Type B pancreatic cell (in vitro differentiated cells): ENCODE results near the gene XKRX. TPM values are rescaled to one million over a fixed set of nuclear protein-coding genes. Genes with fewer than 3 reads are reported as not detected.

Experiments used
- DNase-seq: peaks from one replicate; pipeline ENCODE4 v3.0.0; 2021; ENCODE audit warnings: mixed read lengths; ENCODE audit not compliant: unreplicated experiment; ENCODE audit errors: extremely low spot score
- H3K27ac Mint-ChIP-seq: 2 replicates; pipeline ENCODE4 v1.8.0; 2021; ENCODE audit warnings: mild to moderate bottlenecking, mixed read lengths
- H3K27me3 Mint-ChIP-seq: 2 replicates; pipeline ENCODE4 v1.8.0; 2021; ENCODE audit warnings: mixed read lengths
- H3K36me3 Mint-ChIP-seq: 2 replicates; pipeline ENCODE4 v1.8.0; 2021; ENCODE audit warnings: mixed read lengths
- H3K4me1 Mint-ChIP-seq: one replicate; pipeline ENCODE4 v1.8.0; 2021; ENCODE audit warnings: mixed read lengths; ENCODE audit not compliant: unreplicated experiment
- H3K4me3 Mint-ChIP-seq: 2 replicates; pipeline ENCODE4 v1.8.0; 2021; ENCODE audit warnings: mild to moderate bottlenecking, mixed read lengths
- H3K9me3 Mint-ChIP-seq: 2 replicates; pipeline ENCODE4 v1.8.0; 2021; ENCODE audit warnings: mixed read lengths
- CTCF ChIP-seq: fragments of 200-600 bp; sonication (generic); conservative IDR thresholded peaks from 2 replicates; pipeline ENCODE4 v1.5.0; 2021; ENCODE audit warnings: antibody characterized with exemption, mild to moderate bottlenecking
- total RNA-seq: library from RNA; stranded (reverse); gene quantifications from 2 replicates; pipeline ENCODE4 v1.2.1, GENCODE V29; 2021; ENCODE audit warnings: low replicate concordance

The XKRX gene
- total RNA-seq, 1 donor from 2014 or later: 1.7 TPM

- Mint-ChIP-seq H3K9me3 (peaks cover 4% of the 10 kb centered on the region), H3K27ac (no peak overlapping the region), H3K36me3 (no peaks in the 10 kb centered on the region)
Observed at GRCh38 chrX:100871594-100872560, 56.8 kb downstream of the XKRX start.

GRCh38 chrX:100870527-100870926 is 58.2 kb downstream of the XKRX start:
- Mint-ChIP-seq H3K4me3 (no peak overlapping the region), H3K36me3 (no peaks in the 10 kb centered on the region), H3K27me3 (no peaks in the 10 kb centered on the region), H3K27ac (no peak overlapping the region), H3K4me1 (no peaks in the 10 kb centered on the region), H3K9me3 (peaks cover 4% of the 10 kb centered on the region)
- no peak for TF ChIP-seq CTCF
- DNase-seq: no peak

More at GRCh38 chrX:100871594-100872560, 56.8 kb downstream of the XKRX start:
- TF ChIP-seq CTCF: no peak
- no peaks in the 10 kb centered on the region for H3K4me1 Mint-ChIP-seq
- no peaks in the 10 kb centered on the region for H3K27me3 Mint-ChIP-seq
- no peak overlapping the region for H3K4me3 Mint-ChIP-seq
- no peak for DNase-seq

DNA sequence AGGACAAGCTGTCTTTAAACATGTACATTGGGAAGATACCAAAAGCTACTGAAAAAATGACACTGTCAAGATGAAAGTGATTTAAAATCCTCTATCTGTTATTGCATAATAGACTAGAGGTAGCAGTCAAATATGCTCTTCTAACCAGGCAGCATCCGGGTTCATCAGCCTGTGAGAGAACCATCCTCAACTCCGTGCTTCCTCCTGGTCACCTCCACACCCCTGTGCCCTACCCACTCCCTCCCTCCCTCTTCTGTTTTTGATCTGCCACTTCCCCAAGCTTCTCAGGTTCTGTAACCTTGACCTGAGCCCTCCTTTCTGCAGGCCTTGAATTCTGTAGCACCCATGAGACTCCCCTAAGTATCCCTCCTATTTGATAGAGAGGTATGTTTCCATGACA is 60.4 kb downstream of the XKRX start:
- Mint-ChIP-seq H3K36me3 (no peaks in the 10 kb centered on the region), H3K27me3 (no peaks in the 10 kb centered on the region), H3K9me3 (no peaks in the 10 kb centered on the region), H3K4me1 (no peaks in the 10 kb centered on the region), H3K4me3 (no peak overlapping the region), H3K27ac (no peak overlapping the region)
- no peak for TF ChIP-seq CTCF
- no peak for DNase-seq

GRCh38 chrX:100864657-100865391 is 63.9 kb downstream of the XKRX start:
- no peaks in the 10 kb centered on the region for H3K9me3 Mint-ChIP-seq
- no peaks in the 10 kb centered on the region for H3K27me3 Mint-ChIP-seq
- no peaks in the 10 kb centered on the region for H3K4me1 Mint-ChIP-seq
- no peaks in the 10 kb centered on the region for H3K36me3 Mint-ChIP-seq
- H3K4me3 Mint-ChIP-seq: no peak overlapping the region
- no peak overlapping the region for H3K27ac Mint-ChIP-seq
- no peak for TF ChIP-seq CTCF
- no peak for DNase-seq

Other genes starting within 250 kb of the XKRX start
- 4.0 and 7.8 TPM in 2 replicates for gene SYTL4, start 196.8 kb downstream of the XKRX start, total RNA-seq
- 20.5 and 24.7 TPM in 2 replicates for gene CSTF2, start 108.5 kb downstream of the XKRX start, total RNA-seq
- 0.70 and 1.2 TPM in 2 replicates for gene NOX1, start 54.6 kb downstream of the XKRX start, total RNA-seq
- gene ARL13A, start 40.8 kb upstream of the XKRX start, total RNA-seq: not detected in 2 replicates
- gene TRMT2B, start 123.2 kb upstream of the XKRX start, total RNA-seq: 13.9 and 18.3 TPM in 2 replicates
- 3.0 and 5.6 TPM in 2 replicates for gene TMEM35A, start 150.0 kb upstream of the XKRX start, total RNA-seq
- gene CENPI, start 169.3 kb upstream of the XKRX start, total RNA-seq: 5.5 and 18.8 TPM in 2 replicates